ENCODE results near the gene FARP1. TPM values are rescaled to one million over a fixed set of nuclear protein-coding genes. Genes with fewer than 3 reads are reported as not detected.

Gene FARP1
- total and polyA plus RNA-seq, 2 of the 8 experiments (the other 6 are each of a cell fraction or from before 2014, with no cell fraction given), result 24.7 to 104 TPM

GRCh38 chr13:98111168-98112098, 31.5 kb upstream of the FARP1 start (continued):
- TF ChIP-seq, protein P1, sequence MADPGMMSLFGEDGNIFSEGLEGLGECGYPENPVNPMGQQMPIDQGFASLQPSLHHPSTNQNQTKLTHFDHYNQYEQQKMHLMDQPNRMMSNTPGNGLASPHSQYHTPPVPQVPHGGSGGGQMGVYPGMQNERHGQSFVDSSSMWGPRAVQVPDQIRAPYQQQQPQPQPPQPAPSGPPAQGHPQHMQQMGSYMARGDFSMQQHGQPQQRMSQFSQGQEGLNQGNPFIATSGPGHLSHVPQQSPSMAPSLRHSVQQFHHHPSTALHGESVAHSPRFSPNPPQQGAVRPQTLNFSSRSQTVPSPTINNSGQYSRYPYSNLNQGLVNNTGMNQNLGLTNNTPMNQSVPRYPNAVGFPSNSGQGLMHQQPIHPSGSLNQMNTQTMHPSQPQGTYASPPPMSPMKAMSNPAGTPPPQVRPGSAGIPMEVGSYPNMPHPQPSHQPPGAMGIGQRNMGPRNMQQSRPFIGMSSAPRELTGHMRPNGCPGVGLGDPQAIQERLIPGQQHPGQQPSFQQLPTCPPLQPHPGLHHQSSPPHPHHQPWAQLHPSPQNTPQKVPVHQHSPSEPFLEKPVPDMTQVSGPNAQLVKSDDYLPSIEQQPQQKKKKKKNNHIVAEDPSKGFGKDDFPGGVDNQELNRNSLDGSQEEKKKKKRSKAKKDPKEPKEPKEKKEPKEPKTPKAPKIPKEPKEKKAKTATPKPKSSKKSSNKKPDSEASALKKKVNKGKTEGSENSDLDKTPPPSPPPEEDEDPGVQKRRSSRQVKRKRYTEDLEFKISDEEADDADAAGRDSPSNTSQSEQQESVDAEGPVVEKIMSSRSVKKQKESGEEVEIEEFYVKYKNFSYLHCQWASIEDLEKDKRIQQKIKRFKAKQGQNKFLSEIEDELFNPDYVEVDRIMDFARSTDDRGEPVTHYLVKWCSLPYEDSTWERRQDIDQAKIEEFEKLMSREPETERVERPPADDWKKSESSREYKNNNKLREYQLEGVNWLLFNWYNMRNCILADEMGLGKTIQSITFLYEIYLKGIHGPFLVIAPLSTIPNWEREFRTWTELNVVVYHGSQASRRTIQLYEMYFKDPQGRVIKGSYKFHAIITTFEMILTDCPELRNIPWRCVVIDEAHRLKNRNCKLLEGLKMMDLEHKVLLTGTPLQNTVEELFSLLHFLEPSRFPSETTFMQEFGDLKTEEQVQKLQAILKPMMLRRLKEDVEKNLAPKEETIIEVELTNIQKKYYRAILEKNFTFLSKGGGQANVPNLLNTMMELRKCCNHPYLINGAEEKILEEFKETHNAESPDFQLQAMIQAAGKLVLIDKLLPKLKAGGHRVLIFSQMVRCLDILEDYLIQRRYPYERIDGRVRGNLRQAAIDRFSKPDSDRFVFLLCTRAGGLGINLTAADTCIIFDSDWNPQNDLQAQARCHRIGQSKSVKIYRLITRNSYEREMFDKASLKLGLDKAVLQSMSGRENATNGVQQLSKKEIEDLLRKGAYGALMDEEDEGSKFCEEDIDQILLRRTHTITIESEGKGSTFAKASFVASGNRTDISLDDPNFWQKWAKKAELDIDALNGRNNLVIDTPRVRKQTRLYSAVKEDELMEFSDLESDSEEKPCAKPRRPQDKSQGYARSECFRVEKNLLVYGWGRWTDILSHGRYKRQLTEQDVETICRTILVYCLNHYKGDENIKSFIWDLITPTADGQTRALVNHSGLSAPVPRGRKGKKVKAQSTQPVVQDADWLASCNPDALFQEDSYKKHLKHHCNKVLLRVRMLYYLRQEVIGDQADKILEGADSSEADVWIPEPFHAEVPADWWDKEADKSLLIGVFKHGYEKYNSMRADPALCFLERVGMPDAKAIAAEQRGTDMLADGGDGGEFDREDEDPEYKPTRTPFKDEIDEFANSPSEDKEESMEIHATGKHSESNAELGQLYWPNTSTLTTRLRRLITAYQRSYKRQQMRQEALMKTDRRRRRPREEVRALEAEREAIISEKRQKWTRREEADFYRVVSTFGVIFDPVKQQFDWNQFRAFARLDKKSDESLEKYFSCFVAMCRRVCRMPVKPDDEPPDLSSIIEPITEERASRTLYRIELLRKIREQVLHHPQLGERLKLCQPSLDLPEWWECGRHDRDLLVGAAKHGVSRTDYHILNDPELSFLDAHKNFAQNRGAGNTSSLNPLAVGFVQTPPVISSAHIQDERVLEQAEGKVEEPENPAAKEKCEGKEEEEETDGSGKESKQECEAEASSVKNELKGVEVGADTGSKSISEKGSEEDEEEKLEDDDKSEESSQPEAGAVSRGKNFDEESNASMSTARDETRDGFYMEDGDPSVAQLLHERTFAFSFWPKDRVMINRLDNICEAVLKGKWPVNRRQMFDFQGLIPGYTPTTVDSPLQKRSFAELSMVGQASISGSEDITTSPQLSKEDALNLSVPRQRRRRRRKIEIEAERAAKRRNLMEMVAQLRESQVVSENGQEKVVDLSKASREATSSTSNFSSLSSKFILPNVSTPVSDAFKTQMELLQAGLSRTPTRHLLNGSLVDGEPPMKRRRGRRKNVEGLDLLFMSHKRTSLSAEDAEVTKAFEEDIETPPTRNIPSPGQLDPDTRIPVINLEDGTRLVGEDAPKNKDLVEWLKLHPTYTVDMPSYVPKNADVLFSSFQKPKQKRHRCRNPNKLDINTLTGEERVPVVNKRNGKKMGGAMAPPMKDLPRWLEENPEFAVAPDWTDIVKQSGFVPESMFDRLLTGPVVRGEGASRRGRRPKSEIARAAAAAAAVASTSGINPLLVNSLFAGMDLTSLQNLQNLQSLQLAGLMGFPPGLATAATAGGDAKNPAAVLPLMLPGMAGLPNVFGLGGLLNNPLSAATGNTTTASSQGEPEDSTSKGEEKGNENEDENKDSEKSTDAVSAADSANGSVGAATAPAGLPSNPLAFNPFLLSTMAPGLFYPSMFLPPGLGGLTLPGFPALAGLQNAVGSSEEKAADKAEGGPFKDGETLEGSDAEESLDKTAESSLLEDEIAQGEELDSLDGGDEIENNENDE (IDR thresholded peaks at IDR 0.05; ENCODE audit: insufficient replicate concordance, low read length), result no peak
- TF ChIP-seq SP2 (IDR thresholded peaks at IDR 0.05; ENCODE audit: low read length) (no peak), SIRT6 (IDR thresholded peaks at IDR 0.05; ENCODE audit: low read length) (no peak), CTBP2 (IDR thresholded peaks at IDR 0.05; ENCODE audit: borderline replicate concordance, insufficient read depth, insufficient read length, low read length) (no peak), CHD1 (IDR thresholded peaks at IDR 0.05; ENCODE audit: low read depth, low read length) (no peak), EGR1 (IDR thresholded peaks at IDR 0.05; ENCODE audit: borderline replicate concordance, low read depth, low read length) (no peak), SP4 (IDR thresholded peaks at IDR 0.05; ENCODE audit: low read length) (no peak), ASH2L (IDR thresholded peaks at IDR 0.05; ENCODE audit: low read length) (no peak), RAD21 (IDR thresholded peaks at IDR 0.05 in 1 of 2, conservative IDR thresholded peaks at IDR 0.05 in 1 of 2; ENCODE audit: low read depth in 2 of 2, low read length in 2 of 2) (no peak), MAFK (IDR thresholded peaks at IDR 0.05; ENCODE audit: low read depth, low read length) (no peak)

All from H1 (cell line).